CD1c-positive myeloid dendritic cell (primary cell): ENCODE results near the gene XYLT1.
A peak's percentile ranks its signal among the peaks of the same experiment; 100 is the strongest.

Experiments
- DNase-seq: peaks from one replicate; pipeline ENCODE4 v3.0.0-alpha.2; 2016; ENCODE audit errors: extremely low spot score

Gene XYLT1

GRCh38 chr16:17403156-17403809, 67.5 kb downstream of the XYLT1 start:
- DNase-seq = no peak

- no peak for DNase-seq
Measured at GRCh38 chr16:17397499-17397891, 73.3 kb downstream of the XYLT1 start.

GRCh38 chr16:17396762-17397498, 73.8 kb downstream of the XYLT1 start:
- no peak for DNase-seq

- no peak for DNase-seq
Measured at GRCh38 chr16:17395849-17396480, 74.8 kb downstream of the XYLT1 start.

GRCh38 chr16:17392857-17393692, 77.7 kb downstream of the XYLT1 start:
- DNase-seq = no peak

- DNase-seq = no peak
Measured at GRCh38 chr16:17392127-17392856, 78.5 kb downstream of the XYLT1 start.

- no peak for DNase-seq
Measured at GRCh38 chr16:17391715-17392114, 79.0 kb downstream of the XYLT1 start.

- no peak for DNase-seq
Measured at GRCh38 chr16:17389384-17389783, 81.4 kb downstream of the XYLT1 start.

- DNase-seq = no peak
Measured at GRCh38 chr16:17387256-17387655, 83.5 kb downstream of the XYLT1 start.

- DNase-seq = no peak
Measured at GRCh38 chr16:17386229-17386628, 84.5 kb downstream of the XYLT1 start.

- no peak for DNase-seq
Measured at GRCh38 chr16:17384471-17384870, 86.3 kb downstream of the XYLT1 start.

- DNase-seq = no peak
Measured at GRCh38 chr16:17382949-17383863, 87.6 kb downstream of the XYLT1 start.

- no peak for DNase-seq
Measured at GRCh38 chr16:17382514-17382913, 88.2 kb downstream of the XYLT1 start.

GRCh38 chr16:17381784-17382183, 89.0 kb downstream of the XYLT1 start:
- no peak for DNase-seq

GRCh38 chr16:17380613-17381012, 90.1 kb downstream of the XYLT1 start:
- DNase-seq = peak; percentile 89

- DNase-seq = peak; percentile 48
Measured at GRCh38 chr16:17379121-17379571, 91.6 kb downstream of the XYLT1 start.

GRCh38 chr16:17377360-17378324, 93.1 kb downstream of the XYLT1 start:
- peak; percentile 91 for DNase-seq

GRCh38 chr16:17375461-17376304, 95.1 kb downstream of the XYLT1 start:
- peak; percentile 69 for DNase-seq
